ENCODE results near the gene PTPN14.

DNA sequence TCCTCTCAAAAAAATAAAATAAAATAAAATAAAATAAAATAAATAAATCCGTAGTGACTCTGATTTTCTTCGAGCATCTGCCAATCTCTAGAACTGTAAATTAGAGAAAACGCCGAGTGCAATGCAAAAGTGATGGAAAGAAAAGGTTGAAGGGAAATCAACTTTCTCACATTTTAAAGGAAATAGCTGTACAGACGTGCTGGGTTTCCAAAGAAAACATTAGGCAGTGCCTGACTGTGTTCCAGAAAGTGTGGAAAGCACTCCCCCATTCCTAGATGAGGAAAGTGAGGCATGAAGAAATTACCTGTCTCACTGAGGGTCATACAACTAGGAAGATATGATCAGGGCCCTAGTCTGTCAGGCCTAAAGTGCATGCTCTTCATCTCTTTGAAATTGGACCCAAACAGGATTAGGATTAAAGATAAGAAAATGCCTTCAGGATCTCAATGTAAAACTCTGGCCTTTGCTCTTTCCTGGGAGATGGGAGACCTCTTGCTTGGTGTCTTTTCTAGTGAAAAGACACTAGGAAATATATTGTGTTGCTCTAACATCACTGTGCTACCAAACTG lies 1.8 kb upstream of the PTPN14 start:
- TF ChIP-seq, protein P1, sequence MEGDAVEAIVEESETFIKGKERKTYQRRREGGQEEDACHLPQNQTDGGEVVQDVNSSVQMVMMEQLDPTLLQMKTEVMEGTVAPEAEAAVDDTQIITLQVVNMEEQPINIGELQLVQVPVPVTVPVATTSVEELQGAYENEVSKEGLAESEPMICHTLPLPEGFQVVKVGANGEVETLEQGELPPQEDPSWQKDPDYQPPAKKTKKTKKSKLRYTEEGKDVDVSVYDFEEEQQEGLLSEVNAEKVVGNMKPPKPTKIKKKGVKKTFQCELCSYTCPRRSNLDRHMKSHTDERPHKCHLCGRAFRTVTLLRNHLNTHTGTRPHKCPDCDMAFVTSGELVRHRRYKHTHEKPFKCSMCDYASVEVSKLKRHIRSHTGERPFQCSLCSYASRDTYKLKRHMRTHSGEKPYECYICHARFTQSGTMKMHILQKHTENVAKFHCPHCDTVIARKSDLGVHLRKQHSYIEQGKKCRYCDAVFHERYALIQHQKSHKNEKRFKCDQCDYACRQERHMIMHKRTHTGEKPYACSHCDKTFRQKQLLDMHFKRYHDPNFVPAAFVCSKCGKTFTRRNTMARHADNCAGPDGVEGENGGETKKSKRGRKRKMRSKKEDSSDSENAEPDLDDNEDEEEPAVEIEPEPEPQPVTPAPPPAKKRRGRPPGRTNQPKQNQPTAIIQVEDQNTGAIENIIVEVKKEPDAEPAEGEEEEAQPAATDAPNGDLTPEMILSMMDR (IDR thresholded peaks at IDR 0.05): no peak
- TF ChIP-seq POLR2A (IDR thresholded peaks at IDR 0.05): no peak
